Urinary bladder (tissue), 4 donors: ENCODE data around the gene SDR39U1. TPM values are rescaled to one million over a fixed set of nuclear protein-coding genes. Genes with fewer than 3 reads are reported as not detected.

Source experiments
- DNase-seq: peaks from one replicate; pipeline ENCODE4 v3.0.0-alpha.2; 2015; ENCODE audit errors: extremely low spot score
- H3K27ac ChIP-seq: one replicate; pipeline ENCODE4 v1.5.1; 2013; ENCODE audit warnings: low read depth, mild to moderate bottlenecking, moderate library complexity
- H3K36me3 ChIP-seq: one replicate; pipeline ENCODE4 v1.6.1; 2013; ENCODE audit warnings: mild to moderate bottlenecking, moderate library complexity; ENCODE audit not compliant: insufficient read depth
- H3K4me1 ChIP-seq: one replicate; pipeline ENCODE4 v1.6.1; 2013; ENCODE audit warnings: mild to moderate bottlenecking, moderate library complexity; ENCODE audit not compliant: insufficient read depth
- H3K4me3 ChIP-seq: one replicate; pipeline ENCODE4 v1.5.1; 2013; ENCODE audit warnings: low read depth, low read length
- WGBS: extraction: QIAGEN DNeasy Blood & Tissue Kit; methylation state at CpG from one replicate; pipeline ENCODE4 v1.1.7; 2013; 5-methylcytosine and 5-hydroxymethylcytosine counted together
- polyA plus RNA-seq: library from polyadenylated mRNA; stranded (reverse); fragments of 200-250 nt; gene quantifications from one replicate; pipeline ENCODE4 v1.2.3, GENCODE V29; 2013
- total RNA-seq: library from RNA; depleted of rRNA; stranded (reverse); fragments of >200 nt; gene quantifications from one replicate; pipeline ENCODE4 v1.2.3, GENCODE V29; 2014
- donor health status: healthy with polysubstance abuse.
- donor health status: healthy.

The SDR39U1 gene
- total and polyA plus RNA-seq, 2 donors = 12.3 to 70.9 TPM

GRCh38 chr14:24438223-24439097 is 4.1 kb downstream of the SDR39U1 start:
- 66% methylated on average over 9 of the region's 9 CpGs for WGBS
- Histone ChIP-seq H3K27ac (no peak overlapping the region), H3K4me3 (no peak overlapping the region), H3K4me1 (no peaks in the 10 kb centered on the region), H3K36me3 (peaks cover 3% of the 10 kb centered on the region)
- DNase-seq = no peak

- Histone ChIP-seq H3K4me1 (no peaks in the 10 kb centered on the region), H3K27ac (no peak overlapping the region)
These were observed 4.9 kb downstream of the SDR39U1 start for GRCh38 chr14:24437736-24438067.

GRCh38 chr14:24437020-24437735 is 5.4 kb downstream of the SDR39U1 start:
- Histone ChIP-seq H3K4me1 (no peaks in the 10 kb centered on the region), H3K36me3 (peaks cover 3% of the 10 kb centered on the region), H3K27ac (no peak overlapping the region), H3K4me3 (no peak overlapping the region)
- 64% methylated on average over 12 of the region's 12 CpGs for WGBS
- DNase-seq = no peak

More at GRCh38 chr14:24437736-24438067, 4.9 kb downstream of the SDR39U1 start:
- Histone ChIP-seq H3K36me3 (peaks cover 3% of the 10 kb centered on the region), H3K4me3 (no peak overlapping the region)
- DNase-seq = no peak
- WGBS = 84% methylated on average over 2 of the region's 2 CpGs

GRCh38 chr14:24436355-24437019 is 6.1 kb downstream of the SDR39U1 start:
- no peak for DNase-seq
- 56% methylated on average over 5 of the region's 5 CpGs for WGBS
- H3K4me1 ChIP-seq = no peaks in the 10 kb centered on the region
- peak overlapping the region; percentile 46 for H3K27ac ChIP-seq
- H3K4me3 ChIP-seq = no peak overlapping the region
- H3K36me3 ChIP-seq = peaks cover 3% of the 10 kb centered on the region

- H3K27ac ChIP-seq = no peak overlapping the region
- 65% methylated on average over 6 of the region's 6 CpGs for WGBS
- no peaks in the 10 kb centered on the region for H3K4me1 ChIP-seq
These were observed 6.6 kb downstream of the SDR39U1 start for GRCh38 chr14:24435998-24436354.

GRCh38 chr14:24435192-24435810 is 7.3 kb downstream of the SDR39U1 start:
- WGBS = 80% methylated on average over 2 of the region's 2 CpGs
- no peaks in the 10 kb centered on the region for H3K4me1 ChIP-seq
- H3K27ac ChIP-seq = no peak overlapping the region
- DNase-seq = no peak
- peaks cover 3% of the 10 kb centered on the region for H3K36me3 ChIP-seq
- no peak overlapping the region for H3K4me3 ChIP-seq

More at GRCh38 chr14:24435998-24436354, 6.6 kb downstream of the SDR39U1 start:
- Histone ChIP-seq H3K36me3 (peaks cover 3% of the 10 kb centered on the region), H3K4me3 (no peak overlapping the region)
- no peak for DNase-seq

GRCh38 chr14:24434676-24435075 is 7.9 kb downstream of the SDR39U1 start:
- no peak for DNase-seq
- H3K4me3 ChIP-seq = no peak overlapping the region
- no peak overlapping the region for H3K27ac ChIP-seq
- WGBS = 73% methylated on average over 3 of the region's 3 CpGs
- peaks cover 2% of the 10 kb centered on the region for H3K36me3 ChIP-seq
- no peaks in the 10 kb centered on the region for H3K4me1 ChIP-seq

- 81% methylated on average over 7 of the region's 7 CpGs for WGBS
- DNase-seq = no peak
- no peak overlapping the region for H3K4me3 ChIP-seq
- H3K36me3 ChIP-seq = no peaks in the 10 kb centered on the region
- H3K4me1 ChIP-seq = no peaks in the 10 kb centered on the region
- no peak overlapping the region for H3K27ac ChIP-seq
These were observed 8.5 kb downstream of the SDR39U1 start for GRCh38 chr14:24434036-24434435.

GRCh38 chr14:24432259-24433131 is 10.1 kb downstream of the SDR39U1 start:
- 83% methylated on average over 24 of the region's 24 CpGs for WGBS
- H3K27ac ChIP-seq = no peak overlapping the region
- DNase-seq = no peak
- H3K4me1 ChIP-seq = no peaks in the 10 kb centered on the region
- H3K4me3 ChIP-seq = no peak overlapping the region
- no peaks in the 10 kb centered on the region for H3K36me3 ChIP-seq

- Histone ChIP-seq H3K4me3 (no peak overlapping the region), H3K4me1 (no peaks in the 10 kb centered on the region), H3K27ac (no peak overlapping the region), H3K36me3 (no peaks in the 10 kb centered on the region)
- DNase-seq = peak; percentile 53
- 37% methylated on average over 15 of the region's 15 CpGs for WGBS
These were observed 10.9 kb downstream of the SDR39U1 start for GRCh38 chr14:24431569-24432258.

- WGBS = 9% methylated on average over 19 of the region's 19 CpGs
- no peak for DNase-seq
These were observed 11.7 kb downstream of the SDR39U1 start for GRCh38 chr14:24430682-24431568.

More at GRCh38 chr14:24430682-24431568, 11.7 kb downstream of the SDR39U1 start:
- H3K36me3 ChIP-seq = no peaks in the 10 kb centered on the region
- H3K4me3 ChIP-seq = peak overlapping the region; percentile 80
- no peaks in the 10 kb centered on the region for H3K4me1 ChIP-seq
- H3K27ac ChIP-seq = peak overlapping the region; percentile 100
